MM.1S (cell line): Measurements from ENCODE around the gene TAS2R39.
"Not testable (repeated sequence)": the region's sequence is repeated elsewhere in the genome, so short reads cannot be mapped to it uniquely, and the experiment has no call there.

ENCODE experiments used
- CTCF ChIP-seq: fragments of 300-600 bp; sonication (generic); IDR thresholded peaks from 2 replicates; pipeline ENCODE4 v1.5.1; 2016; ENCODE audit warnings: antibody characterized with exemption, low read length, mixed read lengths
- EZH2phosphoT487 ChIP-seq: fragments of 300-600 bp; sonication (generic); IDR thresholded peaks from 2 replicates; pipeline ENCODE4 v1.6.1; 2018; ENCODE audit warnings: antibody characterized with exemption, low read length

GRCh38 chr7:143180771-143181170 lies 2.4 kb upstream of the TAS2R39 start:
- not testable (repeated sequence) for TF ChIP-seq EZH2phosphoT487, CTCF
